ENCODE data around the gene PPP1R15A.

GRCh38 chr19:48856921-48857320 is 15.3 kb upstream of the PPP1R15A start:
- TF ChIP-seq CTCF (IDR thresholded peaks at IDR 0.05) (no peak), EP300 (IDR thresholded peaks at IDR 0.05) (no peak)

All from tibial nerve (tissue), 4 donors.